Stimulated activated CD4-positive, alpha-beta T cell treated with anti-CD3 and anti-CD28 coated beads, Interleukin-15, amount 100 ng/mL, for 1 hour (primary cell): ENCODE results near the gene CCDC142.

Experiments used
- DNase-seq, 2 donors: peaks; one replicate each; pipeline ENCODE4 v3.0.0-alpha.2; 2020; ENCODE audit warnings: low read depth in 1 of 2, low spot score in 1 of 2

CCDC142 gene, protein sequence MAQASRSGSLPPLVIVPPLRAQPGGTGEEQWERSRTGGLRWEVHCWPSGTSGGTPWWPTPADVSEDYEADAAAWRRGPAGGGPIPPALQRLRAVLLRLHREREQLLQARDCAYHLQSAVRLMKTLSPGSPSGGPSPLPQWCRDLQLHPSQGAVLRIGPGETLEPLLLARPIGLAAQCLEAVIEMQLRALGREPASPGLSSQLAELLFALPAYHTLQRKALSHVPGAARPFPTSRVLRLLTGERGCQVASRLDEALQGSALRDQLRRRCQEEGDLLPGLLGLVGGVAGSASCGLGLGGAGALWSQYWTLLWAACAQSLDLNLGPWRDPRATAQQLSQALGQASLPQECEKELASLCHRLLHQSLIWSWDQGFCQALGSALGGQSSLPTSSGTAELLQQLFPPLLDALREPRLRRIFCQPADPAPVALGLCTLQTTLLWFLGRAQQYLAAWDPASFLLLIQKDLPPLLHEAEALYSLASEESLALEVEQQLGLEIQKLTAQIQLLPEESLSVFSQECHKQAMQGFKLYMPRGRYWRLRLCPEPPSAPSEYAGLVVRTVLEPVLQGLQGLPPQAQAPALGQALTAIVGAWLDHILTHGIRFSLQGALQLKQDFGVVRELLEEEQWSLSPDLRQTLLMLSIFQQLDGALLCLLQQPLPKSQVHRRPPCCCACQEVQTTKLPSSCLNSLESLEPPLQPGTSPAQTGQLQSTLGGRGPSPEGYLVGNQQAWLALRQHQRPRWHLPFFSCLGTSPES

DNA sequence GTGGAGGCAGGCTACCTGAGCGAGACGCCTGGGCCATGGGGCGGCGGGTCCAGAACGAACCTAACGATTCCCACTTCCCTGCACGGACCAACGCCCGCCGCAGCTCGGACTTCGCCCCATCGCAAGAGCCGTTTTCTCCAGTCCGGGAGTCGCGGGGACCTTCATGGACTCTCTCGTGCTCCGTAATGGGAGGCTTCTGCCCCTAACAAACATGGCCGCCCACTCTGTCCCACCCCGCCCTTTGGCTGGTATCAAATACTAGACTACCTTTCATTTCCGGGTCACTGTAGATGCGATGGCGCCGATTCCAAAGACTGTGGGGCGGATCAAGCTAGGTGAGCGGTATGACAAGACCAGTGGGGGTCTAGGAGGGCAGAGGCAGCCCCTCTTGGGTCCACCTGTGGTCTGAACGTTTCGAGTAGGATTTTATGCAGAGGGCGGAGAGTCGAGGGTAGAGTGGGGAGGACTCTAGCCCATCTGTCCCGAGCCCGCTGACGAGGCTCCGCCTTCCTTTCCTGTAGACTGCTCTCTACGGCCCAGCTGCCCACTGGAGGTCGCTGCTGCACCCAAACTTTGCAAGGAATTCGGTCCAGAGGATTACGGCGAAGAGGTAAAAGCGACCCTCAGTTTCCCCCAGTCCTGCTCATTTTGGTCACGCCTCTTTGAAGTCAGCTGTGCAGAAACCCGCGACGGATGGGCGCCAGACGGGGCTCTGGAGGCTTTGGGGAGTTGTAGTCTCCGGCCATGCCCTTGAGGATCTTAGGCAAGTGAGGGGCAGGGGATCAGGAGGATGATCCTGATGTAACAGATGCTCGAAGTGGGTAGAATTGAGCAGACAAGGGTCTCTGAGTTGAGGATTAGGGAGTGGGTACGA, at the start of gene CCDC142, which contains the start of gene TTC31:
TSS of gene CCDC142 (minus strand) at position 198 of the 874 bp plus-strand sequence. CDS start at position 37, 161 bp downstream.
TSS of gene TTC31 (plus strand) at position 281 of the 874 bp plus-strand sequence. CDS start at position 296, 15 bp downstream.
- DNase-seq = peak; percentile 80 to 81

DNA sequence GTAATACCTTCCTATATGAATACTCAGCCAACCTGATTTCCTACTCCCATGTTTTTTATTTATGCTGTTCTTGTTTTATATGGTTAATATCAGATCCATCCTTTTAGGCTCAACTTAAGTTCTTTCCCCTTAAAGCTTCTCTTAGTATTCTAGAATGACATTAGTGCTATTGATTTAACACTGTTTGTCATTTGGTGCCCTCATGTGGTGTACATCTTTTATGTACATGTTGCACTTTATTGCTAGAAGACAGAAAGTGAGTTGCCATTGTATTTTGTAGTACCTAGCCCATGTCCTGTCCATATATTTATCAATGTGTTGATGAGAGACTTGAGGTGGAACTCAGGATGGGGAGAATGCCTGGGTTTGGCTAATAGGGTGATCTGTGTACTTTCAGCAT, 49.4 kb upstream of the CCDC142 start:
- no peak for DNase-seq

DNA sequence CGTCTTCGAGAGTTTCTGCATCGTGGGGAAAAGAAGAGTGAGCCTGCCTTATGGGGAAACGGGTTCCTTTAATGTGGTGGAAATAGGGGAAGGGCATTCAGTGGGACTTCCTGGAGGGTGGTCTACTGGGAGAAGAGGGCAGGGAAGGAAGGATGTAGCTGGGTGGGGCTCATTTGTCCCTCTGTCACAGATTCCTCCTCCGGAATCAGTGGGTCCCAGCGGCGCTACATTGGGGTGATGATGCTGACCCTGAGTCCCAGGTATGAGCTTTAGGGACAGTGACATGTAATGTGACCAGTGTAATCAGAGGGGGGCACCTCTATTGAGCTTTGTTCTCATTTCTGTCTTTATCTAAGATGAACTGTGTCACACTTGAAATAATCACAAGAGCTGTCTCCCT, 48.9 kb upstream of the CCDC142 start:
- DNase-seq = no peak

DNA sequence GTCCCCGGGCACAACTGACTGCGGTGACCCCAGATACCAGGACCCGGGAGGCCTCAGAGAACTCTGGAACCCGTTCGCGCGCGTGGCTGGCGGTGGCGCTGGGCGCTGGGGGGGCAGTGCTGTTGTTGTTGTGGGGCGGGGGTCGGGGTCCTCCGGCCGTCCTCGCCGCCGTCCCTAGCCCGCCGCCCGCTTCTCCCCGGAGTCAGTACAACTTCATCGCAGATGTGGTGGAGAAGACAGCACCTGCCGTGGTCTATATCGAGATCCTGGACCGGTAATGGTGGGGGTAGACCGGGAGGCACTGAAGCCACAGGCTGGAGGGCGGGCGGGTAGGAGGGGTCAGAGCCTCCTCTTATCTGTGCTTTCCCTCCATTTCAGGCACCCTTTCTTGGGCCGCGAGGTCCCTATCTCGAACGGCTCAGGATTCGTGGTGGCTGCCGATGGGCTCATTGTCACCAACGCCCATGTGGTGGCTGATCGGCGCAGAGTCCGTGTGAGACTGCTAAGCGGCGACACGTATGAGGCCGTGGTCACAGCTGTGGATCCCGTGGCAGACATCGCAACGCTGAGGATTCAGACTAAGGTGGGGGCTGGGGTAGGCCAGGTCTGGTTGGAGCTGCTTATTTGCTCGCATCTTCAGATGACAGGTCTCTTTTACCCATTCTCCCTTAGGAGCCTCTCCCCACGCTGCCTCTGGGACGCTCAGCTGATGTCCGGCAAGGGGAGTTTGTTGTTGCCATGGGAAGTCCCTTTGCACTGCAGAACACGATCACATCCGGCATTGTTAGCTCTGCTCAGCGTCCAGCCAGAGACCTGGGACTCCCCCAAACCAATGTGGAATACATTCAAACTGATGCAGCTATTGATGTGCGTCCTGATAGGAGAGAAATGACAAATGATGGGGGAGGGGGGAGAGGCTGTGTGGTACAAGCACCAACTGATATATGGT, 47.7 kb upstream of the CCDC142 start:
- DNase-seq = no peak

DNA sequence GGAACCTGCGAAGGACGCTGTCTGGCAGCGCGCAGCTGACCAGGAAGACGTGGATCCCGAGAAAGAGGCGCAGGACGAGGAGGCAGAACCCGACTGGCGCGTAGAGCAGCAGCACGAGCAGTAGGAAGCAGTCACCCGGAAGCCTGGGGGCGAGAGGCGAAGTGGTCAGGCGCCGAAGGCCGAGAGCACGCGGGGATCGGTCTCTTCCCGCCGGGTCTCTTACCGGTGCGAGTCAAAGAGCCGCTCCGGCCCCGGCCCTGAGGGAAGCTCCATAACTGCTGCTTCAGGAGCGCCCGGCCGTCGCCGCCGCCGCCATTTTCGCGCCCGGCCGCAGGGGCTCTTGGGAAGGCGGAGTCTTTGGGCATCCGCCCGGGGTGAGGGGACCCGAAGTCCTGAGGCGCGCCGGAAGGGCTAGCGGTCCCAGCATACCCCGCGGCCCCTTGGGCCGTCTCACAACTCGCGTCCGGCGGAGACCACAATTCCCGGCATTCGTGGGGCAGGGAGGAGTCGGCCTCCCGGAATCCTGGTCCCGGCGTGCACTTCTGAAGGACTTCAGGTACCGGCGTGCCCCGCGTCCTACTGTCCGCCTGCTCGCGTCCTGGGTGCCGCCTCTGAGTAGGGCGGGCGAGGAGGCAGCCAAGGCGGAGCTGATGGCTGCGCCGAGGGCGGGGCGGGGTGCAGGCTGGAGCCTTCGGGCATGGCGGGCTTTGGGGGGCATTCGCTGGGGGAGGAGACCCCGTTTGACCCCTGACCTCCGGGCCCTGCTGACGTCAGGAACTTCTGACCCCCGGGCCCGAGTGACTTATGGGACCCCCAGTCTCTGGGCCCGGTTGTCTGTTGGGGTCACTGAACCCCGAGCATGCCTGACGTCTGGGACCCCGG, 46.8 kb upstream of the CCDC142 start, which contains the start of the genes AUP1 and HTRA2:
TSS of gene AUP1 (minus strand) at position 350 of the 882 bp plus-strand sequence. CDS start at position 273, 77 bp downstream.
TSS of gene HTRA2 (plus strand) at position 577 of the 882 bp plus-strand sequence. CDS start at position 651, 74 bp downstream.
- peak; percentile 70 to 81 for DNase-seq

DNA sequence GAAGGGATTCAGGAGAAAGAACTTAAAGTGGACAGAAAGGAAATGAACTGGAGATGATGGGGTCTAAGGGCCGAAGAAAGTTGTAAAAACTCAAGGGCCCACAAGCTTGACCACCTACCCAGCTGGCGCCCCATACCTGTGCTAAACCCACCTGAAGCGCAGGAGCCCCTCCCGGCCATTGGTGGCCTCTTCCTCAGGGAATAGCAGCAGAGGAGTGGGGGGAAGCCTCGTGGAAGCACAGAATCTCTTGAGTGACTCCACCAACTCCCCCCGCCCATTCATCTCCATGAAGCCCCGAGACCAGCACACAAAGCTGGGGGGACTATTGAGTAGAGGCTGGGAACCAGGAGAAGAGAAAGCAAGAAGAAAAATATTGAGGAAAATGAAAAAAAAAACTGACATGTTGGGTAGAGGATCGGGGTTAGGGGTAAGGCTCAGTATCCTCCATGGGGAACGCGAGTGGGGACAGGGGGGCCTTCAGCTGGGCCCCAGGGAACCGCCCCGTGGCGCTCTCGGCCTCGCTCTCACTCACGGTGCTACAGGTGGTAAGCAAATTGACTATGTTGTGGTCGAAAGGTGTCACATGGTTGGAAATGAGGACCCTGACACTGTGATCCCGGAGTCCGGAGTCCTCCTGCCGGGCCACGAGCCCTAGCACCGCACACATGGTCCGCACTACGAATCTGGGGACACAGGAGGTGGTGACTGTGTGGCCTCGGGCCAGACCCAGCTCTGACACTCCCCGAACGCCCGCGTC, 46.0 kb upstream of the CCDC142 start:
- no peak for DNase-seq

DNA sequence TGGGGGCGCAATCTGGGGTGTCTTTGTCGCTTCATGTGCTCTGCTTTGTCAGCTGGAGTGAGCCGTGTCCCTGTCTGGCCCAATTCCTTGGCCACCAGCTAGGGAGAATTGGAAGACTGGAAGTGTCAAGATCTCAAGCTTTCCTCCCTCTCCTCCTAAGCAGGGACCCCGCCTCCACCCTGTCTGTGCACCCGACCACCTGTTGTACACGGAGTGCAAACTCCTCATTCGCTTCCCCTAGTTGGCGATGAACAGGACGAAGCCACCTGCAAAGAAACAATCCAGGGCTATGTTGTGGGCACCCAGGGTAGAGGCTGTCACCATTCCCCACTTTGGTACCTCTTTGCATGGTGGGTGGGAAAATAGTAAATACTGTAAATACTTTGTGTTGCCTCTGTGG, 44.9 kb upstream of the CCDC142 start:
- no peak for DNase-seq

DNA sequence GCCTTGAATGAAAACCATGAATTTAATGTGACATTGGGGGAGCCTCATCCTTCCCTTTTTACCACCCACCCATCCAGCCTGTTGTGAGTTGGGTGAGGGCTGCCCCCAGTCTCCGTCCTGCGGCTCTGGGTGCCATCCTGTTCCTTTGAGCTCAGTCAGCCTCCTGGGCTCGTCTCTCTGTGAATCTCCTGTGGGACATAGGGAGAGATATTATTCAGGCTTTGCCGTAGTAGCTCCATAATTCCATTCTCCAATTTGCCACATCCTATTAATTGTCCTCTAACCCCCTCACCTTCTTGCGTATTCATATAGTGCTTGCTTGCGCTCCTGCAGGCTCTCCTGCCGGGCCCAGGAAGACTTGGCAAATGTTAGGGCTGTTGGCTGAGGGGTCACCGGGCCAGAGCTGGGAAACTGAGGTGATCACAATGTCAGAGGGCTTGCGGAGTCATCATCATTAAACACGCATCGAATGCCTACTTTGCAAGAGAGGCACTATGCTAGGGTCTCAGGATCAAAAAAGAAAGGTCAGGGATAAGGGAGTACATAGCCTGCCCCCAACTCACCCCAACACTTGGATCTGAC, 43.9 kb upstream of the CCDC142 start:
- DNase-seq = no peak

DNA sequence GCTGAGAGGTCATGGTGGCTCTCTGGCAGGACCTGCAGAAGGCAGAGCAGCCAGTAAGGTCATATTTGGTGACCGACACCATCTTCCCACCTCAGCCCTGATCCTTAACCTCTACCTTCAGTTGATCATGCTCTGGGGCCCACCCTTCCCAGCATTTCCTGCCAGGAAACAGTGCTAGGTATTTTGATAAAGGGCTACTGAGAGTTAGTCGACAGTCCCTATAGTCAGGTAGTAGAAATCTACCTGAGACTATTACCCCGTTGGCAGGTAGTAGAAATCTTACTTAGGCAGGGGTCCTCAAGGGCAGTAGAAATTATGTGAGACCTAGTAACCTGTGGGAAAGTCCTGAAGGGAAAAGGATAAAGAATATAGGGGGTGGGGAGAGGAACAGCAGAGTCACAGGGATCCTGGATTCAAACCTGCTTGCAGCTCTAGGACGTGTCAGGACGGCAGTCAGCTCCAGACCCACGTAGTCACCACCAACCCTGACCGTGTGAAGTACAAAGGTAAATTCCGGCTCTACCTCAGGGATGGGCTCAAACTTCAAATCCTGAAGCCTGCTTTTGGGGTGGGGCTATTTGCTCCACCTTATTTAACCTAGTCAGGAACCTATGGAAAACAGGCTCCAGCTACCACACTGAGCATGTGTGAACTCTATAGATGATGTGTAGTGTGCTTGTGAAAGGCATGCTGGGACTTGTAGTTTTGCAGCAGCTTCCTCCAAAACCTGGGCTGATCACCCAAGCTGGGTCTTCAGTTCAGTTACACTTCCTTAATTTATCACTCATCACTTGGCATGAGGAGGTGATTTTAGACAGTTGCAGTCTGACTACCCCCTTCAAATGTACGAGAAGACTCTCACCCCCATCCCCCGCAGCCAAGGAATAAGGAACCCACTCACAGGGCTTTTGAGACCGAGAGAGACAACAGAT, 43.2 kb upstream of the CCDC142 start, which contains the start of gene DQX1:
TSS of gene DQX1 (minus strand) at position 515 of the 932 bp plus-strand sequence. CDS start at position 13, 502 bp downstream.
- no peak for DNase-seq

DNA sequence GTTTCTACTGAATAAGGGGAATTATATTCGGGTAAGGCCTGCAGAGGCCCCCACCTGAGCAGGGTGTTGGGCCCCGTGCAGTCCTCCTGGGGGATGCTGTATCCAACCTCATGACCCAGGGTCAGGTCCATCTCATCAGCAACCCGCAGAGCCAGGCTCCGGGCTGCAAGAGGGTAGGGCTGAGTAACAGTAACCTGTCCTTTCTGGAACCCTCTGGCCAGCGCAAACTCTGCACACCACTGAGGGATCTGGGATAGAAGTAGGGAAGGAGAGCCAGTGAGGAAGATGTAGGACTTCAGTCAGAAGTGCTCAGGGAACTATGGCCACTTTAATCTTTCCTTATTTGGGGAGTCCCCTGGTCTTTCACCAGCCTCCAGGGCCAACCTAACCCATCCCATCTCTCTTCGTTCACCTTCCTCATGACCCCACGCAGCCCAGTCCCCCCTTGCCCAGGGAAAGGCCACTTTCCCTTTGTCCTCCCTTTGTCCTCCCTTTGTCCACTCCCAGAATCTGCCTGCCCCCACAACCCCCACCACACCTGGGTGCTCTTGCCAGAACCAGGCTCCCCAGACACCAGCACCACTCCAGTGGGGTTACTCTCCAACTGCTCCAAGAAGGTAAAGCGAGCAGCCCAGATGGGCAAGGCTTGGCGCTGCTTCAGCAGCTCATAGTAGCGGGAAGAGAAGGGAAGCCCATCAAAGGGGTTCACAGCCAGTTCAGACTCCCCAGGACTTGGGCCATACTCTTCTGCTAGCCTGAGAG, 42.3 kb upstream of the CCDC142 start:
- no peak for DNase-seq

DNA sequence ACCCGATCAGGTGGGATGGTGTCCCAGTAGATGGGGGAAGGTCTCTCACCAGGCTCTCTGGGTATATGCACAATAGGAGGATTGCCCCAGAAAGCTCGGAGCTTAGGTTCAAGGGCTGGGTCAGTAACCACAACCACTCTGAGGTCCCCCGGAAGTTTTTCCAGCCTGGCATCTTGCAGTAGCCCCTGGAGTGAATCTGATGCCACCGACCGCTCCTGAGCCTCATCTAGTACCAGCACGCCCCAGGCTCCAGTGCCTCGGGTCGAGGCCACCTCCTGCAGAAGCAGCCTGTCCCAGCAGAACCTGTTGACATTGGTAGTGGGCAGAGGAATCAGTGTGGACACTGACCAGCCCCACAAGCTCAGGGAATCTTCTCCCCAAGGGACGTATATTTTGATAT, 41.2 kb upstream of the CCDC142 start:
- DNase-seq = no peak

DNA sequence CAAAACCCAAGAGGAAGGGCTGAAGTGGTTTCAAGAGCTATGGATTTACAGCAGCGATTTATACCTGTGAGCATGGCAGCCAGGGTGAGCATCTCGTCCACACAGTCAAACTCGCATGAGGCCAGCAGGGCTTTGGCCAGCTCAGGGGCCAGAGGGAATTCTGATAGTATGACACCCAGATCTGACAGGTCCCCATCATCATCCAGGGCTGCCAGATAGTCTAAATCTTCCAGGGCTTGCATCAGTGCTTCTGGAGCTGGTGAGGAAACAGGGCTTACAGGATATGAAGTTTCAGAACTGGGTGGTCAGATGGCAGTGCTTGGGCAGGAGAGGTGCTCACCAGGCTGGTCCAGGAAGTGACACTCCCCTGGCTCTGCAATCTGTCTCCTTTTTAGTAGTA, 39.7 kb upstream of the CCDC142 start:
- DNase-seq = no peak

DNA sequence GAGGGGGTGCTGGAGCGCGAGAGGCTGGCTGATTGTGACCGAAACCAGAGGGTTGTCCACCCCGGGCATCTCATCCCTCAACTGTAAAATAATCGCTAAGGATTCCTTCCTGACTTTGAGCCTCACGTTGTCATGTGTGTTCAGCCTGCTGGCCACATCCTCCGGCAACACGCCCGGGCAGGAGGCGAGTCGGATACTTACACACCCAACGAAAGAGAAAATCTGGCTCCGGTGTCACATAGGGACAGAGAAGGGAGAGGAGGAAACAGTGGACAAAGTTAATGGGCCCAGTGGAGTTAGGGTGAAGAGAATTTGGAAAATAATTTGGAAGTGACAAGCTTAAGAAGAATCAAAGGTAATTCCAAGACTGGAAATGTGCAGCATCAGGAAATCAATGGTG, 33.9 kb upstream of the CCDC142 start:
- DNase-seq = no peak

DNA sequence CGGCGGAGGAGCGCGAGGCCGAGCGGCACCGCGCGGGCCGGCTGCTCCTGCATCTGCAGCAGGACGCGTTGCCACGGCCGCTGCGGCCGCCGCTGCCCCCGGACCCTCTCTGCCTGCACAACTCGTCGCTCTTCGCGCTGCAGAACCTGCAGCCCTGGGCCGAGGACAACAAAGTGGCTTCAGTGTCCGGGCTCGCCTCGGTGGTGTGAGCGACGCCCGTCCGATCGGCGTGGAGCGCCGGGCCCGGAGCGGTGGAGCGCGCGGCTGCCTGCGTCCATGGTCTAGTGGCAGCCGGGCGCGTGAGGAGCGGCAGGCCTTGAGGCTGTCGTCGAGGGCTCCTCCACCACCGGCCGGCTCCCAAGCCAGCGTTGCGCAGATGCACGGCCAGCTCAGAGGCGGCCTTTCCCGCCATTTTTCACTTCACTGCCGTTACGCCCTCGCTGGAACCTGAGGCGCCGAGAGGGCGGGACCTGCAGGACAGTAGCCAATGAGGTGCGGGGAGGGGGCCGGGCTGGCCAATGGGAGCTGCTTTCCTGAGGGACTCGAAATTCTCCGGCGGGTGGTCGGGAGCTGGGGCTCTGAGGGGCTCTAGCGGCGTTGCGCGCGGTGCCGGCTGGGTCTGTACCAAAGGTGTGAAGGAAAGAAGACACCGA, 33.3 kb upstream of the CCDC142 start:
- peak; percentile 54 to 71 for DNase-seq

DNA sequence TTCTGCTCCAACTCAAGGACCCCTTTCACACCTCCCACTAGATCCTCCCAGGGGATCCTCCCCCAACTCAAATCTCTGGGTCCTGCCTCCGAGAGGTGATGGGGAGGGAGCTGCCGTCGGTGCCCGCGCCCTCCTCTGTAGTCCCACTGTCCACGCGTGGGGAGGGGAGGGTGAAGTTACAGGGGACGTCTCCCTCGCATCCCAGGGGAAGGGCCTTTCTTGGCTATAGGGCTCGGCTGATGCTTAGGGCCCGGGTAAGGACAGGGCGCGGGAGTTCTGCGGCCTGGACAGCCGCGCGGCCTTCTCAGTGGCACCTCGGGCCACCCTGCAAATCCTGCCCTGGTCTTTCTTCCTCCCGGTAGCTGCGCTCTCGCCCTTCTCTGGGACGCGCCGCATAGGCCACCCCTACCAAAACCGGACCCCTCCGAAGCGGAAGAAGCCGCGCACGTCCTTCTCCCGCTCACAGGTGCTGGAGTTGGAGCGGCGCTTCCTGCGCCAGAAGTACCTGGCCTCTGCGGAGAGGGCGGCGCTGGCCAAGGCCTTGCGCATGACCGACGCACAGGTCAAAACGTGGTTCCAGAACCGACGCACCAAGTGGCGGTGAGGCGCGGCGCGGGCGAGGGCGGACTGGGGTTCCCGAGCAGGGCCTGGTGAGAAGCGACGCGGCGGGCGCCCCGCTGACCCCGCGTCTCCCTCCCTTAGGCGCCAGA, 32.6 kb upstream of the CCDC142 start:
- no peak for DNase-seq
